Raji (cell line): Measurements from ENCODE around the gene STX2.

Source experiments
- POLR2A ChIP-seq: IDR thresholded peaks from 2 replicates; pipeline ENCODE4 v1.6.1; 2011; ENCODE audit warnings: low read depth, low read length, control low read depth; ENCODE audit not compliant: insufficient read depth

The STX2 gene

DNA sequence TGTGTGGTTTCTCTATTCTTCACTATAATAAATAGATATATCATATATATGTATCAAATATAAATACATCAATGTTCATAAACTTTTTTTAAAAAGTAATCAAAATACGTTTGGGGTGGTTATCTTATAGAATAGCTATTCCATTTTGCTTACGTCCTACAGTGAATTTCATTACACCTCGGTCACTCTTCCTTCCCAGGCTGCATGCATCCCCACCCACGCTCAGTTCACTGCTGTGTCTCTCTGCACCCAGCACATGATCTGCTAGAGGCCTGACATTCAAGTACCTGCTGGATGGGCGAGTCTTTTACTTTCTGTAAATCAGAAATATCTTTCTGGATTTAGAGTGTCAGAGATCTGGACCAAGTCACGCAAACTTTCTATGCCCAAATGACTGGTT, 3.6 kb downstream of the STX2 start:
- no peak for TF ChIP-seq POLR2A

DNA sequence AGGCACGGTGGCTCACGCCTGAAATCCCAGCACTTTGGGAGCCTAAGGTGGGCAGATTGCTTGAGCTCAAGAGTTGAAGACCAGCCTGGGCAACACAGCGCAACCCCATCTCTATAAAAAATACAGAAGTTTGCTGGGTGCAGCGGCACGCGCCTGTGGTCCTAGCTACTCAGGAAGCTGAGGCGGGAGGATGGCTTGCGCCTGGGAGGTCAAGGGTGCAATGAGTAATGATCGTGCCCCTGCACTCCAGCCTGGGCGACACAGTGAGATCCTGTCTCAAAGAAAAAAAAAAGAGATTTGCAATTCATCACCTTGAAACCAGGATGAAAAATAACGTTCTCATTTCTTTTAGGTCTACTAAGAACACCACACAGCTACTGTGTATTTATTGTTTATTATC, 4.0 kb downstream of the STX2 start:
- no peak for TF ChIP-seq POLR2A

DNA sequence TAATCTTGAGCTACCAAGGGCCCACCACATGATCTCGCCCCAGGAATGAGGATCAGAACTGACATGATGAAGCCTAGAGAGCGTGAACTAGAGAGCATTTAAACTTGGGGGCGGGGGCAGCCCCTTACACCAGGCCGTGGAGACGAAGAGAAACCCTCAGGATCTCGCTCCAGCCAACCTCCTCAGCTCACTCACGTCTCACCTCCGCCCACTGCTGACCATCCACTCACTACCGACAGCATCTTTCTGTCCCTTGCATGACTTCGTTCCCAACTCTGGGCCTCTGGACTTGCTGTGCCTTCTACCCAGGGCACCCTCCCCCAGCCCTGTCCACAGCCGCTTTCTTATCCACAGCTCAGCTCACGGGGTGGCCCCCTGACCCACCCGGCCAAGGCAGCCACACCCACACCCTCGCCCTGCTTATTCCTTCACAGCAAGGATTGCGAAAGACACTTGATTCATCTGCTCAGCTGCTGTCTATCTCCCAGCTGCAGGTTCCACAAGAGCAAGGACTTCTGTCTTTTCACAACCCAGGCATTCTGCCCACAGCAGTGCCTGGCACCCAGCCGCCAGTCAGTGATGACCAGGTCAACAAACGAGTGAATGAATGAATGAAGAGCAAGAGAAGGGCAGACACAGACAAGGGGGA, 6.4 kb downstream of the STX2 start:
- TF ChIP-seq POLR2A, result no peak

DNA sequence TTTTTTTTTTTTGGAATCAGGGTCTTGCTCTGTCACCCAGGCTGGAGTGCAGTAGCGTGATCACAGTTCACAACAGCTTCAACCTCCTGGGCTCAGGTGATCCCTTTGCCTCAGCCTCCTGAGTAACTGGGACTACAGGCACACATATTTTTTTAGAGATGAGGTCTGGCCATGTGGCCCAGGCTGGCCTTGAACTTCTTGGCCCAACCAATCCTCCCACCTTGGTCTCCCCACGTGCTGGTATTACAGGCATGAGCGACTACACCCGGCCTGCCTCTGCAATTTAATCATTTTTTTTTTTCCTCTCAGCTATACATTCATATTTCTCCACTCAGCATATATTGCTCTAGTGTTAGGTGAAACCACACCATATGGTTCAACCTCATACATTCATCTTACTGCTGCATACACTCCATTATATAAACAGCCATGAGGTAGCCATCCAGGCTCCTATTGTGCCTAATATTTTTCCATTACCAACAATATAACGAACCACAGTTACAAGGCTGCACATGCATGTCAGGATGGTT, 7.1 kb downstream of the STX2 start:
- no peak for TF ChIP-seq POLR2A

DNA sequence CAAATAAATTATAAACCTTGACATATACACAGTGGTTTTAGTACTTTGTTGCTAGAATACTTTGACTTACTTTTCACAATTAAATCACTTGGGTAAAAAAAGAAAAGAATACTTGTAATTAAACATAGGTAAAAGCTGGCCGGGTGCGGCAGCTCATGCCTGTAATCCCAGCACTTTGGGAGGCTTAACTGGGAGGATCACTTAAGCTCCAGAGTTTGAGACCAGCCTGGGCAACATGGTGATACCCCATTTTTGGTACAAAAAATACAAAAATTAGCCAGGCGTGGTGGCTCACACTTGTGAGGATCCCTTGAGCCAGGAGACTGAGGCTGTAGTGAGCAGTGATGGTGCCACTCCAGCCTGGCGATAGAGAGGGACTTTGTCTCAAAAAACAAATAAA, 7.8 kb downstream of the STX2 start:
- TF ChIP-seq POLR2A, result no peak

DNA sequence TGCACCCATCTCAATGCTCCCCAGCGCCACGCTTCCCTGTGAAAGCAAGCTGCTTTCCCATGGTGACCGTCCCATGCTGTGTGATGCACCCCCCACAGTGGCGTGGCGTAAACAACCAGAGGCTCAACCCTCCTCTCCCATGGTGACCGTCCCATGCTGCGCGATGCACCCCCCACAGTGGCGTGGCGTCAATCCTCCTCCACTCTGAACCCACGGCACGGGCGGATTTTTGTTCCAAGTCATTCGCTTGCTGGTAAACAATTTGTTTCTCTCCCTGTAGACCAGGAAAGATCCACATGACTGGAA, 8.9 kb downstream of the STX2 start:
- TF ChIP-seq POLR2A, result no peak

DNA sequence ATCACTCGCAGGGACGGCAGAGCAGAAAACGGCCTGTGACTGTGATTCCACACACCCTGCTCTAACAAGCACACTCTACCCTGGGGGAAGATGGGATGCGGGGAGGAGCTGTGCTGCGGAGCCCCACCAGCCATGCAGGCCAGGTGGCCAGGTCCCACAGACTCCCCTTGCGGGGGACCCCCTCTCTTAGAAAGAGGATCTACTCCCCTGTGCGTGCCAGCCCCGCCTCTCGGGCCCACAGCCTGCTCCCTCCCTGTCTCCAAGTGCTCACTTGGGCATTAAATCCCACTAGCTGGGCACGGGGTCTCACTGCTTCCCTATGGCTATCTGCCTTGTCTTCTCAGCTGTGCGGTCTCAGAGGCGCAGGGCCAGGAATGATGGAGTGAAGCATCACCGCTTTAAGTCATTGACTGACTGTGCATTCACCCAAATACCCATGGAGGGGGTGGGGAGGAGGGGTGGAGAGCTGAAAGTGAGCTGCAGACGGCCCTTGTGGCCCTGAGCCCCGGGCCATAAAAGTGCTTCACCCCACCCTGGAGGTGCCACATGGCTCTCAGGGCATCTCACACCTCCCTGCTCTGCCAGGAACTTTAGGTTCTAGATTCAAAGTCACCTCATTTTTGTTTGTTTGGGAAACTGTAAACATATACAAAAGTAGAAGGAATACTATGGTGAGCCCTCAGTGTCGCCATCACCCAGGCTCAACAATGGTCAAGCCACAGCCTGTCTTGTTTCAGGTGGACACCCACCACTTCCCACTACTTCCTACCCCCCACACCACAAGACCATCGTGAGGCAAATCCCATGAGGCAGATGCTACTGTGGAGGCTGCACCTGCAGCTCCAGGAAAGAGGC, 9.4 kb downstream of the STX2 start:
- no peak for TF ChIP-seq POLR2A

DNA sequence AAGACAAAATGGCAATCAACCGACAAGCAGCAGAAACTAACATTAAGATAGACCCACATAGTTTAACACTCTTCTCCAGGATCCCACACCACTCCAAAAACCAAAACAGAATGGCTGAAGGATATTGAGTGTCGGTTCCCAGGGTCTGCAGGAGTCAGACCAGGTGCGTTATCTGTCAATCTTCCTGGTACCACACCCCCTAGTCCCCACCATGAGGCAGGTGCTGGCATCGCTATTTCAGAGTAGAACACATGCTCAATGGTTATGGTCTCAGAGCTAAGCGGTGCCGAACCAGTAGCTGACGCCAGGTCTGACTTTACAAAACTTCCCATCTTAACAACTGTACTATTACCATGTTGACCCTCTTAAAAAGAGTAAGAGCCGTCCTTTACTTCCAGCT, 10.2 kb downstream of the STX2 start:
- no peak for TF ChIP-seq POLR2A

DNA sequence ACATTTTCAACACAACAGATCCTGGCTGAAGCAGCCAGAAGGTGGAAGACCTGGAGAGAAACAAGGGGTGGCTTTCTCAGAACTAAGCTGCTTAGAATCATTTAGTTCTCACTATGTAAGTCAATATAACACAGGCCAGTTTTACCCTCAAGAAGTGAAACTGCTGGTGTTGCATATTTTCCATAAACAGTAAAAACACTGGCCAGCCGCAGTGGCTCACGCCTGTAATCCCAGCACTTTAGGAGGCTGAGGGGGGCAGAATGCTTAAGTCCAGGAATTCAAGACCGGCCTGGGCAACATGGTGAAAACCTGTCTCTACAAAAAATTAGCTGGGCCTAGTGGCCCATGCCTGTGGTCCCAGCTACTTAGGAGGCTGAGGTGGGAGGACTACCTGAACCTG, 11.6 kb downstream of the STX2 start:
- no peak for TF ChIP-seq POLR2A

DNA sequence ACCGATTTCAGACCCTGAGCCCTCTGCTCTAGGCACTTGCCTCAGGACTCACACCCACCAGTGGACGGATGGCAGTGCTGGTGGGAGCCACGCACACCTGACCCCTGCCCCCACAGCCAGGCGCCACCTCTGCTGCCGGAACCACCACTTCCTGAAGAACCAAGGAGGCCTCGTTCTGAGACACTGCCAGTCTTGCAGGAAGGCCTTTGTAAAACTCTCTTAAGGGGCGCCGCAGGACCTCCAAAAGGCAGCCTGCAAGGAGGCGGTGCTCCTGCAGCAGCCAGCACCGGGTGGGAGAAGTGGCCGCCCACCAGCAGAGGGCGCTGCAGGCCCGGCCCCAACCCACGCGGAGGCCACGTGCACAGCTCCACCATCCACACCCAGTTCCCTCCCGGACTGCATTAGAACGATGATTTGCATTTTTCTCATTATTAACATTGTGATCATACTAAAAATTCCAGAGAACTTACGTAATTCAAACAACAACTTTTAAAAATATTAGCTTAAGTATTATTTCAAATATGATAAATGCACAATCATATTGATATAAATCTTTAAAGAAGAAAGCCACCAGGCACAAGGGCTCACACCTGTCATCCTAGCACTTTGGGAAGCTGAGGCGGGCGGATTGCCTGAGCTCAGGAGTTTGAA, 12.8 kb downstream of the STX2 start:
- TF ChIP-seq POLR2A, result no peak

DNA sequence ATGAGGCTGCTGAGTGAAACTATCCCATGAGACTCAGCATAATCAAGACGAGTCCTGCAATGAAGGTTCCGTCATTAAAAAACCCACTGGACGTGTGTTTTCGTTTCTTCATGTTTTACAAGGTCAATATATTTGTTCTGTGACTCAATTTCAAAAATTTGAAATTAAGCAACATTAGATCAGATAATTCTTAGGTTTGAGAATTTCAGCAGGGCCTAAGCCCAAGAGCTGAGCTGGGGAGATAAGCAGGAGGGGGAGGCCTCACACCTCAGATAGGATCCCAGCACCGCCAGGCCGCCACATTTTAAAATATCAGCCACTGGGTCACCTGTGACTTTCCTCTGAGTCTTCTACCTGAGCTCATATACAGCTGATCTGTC, 13.3 kb downstream of the STX2 start:
- no peak for TF ChIP-seq POLR2A

DNA sequence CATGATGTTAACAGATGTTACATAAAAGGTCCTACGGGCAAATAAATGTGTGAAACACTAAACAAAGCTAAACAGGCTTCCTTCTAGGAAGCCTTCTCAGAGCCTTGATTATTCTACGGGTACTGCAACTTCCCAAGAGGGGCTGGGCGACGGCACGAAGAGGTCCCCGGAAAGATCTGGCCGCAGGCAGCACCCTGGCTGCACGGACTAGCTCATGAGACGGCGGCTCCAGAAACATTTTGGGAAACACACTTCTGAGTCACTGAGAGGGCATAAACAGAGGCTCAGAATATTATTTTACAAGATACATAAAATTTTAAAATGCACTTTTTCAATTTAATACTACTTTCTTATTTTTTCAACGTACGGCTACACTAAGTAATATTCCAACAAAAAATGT, 19.4 kb downstream of the STX2 start:
- TF ChIP-seq POLR2A, result no peak

DNA sequence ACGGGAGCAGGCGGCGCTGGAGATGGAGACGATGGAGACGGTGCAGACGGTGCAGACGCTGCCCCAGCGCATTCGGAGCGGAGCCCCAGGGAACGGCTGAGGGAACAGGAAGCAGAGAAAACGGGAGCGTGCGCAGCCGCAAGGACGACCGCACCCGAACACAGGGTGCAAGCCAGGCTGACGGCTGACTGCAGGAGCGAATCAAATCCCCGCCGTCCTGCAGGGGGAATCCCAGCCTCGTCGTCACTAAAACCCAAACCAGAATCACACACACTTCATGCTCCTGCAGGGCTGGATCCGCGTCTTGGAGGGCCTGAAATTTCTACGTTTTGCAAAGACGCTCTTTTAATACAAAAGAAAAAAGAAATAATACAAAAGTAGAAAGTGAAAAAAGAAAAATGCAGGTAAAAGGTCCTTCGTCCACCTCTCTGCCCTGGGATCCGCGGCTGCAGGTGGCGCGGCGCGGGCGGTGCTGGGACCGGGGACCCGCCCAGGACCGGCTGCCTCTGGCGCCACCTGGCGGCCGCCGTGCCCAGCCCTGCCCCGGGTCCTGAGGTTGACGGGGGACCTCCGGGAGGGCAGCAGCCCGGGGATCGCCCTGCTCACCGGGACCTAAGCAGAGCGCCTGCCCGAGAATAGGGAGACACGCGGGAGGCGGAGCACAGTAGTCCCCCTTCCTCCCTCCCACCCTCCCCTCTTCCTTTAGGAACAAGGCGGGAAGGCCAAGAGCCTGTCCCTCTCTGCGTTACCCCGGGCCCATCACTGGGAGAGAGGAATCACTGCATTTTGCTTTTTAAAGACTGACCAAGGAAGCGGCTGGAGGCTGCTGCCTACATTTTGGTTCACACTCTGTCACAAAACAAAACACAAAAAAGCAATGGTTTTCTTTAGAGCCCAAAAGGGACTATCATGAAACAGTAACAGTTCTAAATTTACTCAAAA, 20.1 kb downstream of the STX2 start:
- no peak for TF ChIP-seq POLR2A

DNA sequence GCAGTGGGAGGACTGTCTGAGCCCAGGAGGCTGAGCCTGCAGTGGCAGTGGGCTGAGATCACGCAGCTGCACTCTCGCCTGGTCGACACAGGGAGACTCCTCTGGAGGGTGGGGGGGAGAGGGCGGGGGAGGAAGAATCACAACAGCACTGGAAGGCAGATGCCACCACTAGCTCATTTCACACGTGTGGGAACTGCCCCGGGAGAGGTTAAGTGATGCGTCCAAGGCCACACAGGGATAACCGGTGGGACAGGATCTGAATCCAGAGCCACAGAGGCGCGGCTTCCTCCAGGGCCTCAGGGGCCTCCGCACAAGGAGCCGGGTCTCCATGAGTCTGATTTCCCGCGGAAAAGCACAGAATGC, 20.8 kb downstream of the STX2 start:
- TF ChIP-seq POLR2A, result no peak

DNA sequence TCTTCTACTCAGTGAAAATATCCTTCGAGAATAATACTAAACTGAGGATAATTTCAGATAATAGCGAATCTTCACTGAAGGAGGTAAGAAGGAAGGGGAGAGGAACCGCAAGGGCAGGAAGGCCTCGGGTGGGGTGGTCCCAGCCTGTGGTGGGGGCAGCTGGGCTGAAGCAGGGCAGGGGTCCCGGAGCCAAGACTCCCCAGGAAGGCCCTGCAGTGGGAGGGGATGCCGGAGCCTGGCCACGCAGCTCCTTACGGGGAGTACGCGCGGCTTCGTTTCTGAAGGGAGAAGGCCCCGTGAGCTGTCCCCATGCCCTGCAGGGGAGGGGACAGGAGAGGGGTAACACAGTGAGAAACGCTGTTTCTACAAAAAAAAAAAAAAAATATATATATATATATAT, 21.2 kb downstream of the STX2 start:
- no peak for TF ChIP-seq POLR2A
